GM18520 (cell line): ENCODE measurements around the gene FBXW2.

Experiments used
- ATAC-seq: cut with Tn5 transposase; IDR thresholded peaks from one replicate; pipeline ENCODE4 v1.9.1; 2021; ENCODE audit not compliant: unreplicated experiment

Gene FBXW2

GRCh38 chr9:120780367-120780766 is 12.8 kb downstream of the FBXW2 start:
- no peak for ATAC-seq

- ATAC-seq, result no peak
Measured at GRCh38 chr9:120779227-120779626, 14.0 kb downstream of the FBXW2 start.

DNA sequence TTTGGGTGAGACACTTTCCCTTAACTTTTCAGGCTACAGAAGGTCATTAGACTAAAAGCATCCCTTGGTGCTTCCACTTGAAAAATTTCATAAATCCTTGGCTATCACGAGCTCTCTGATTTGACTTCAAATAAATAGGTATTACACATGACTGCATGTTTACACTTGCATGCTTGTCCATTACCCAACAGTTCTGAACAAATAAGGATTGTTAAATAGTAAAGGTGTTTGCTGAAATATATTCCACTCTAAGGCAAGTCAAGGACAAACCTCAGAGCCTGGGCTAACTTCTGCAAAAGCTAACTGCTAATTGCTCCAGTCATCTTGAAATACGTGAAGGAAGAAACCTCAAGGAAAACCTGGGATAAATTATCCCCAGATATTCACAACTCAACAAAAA is 14.5 kb downstream of the FBXW2 start:
- no peak for ATAC-seq

GRCh38 chr9:120777229-120777628 is 16.0 kb downstream of the FBXW2 start:
- no peak for ATAC-seq

GRCh38 chr9:120776788-120777187 is 16.4 kb downstream of the FBXW2 start:
- no peak for ATAC-seq

- ATAC-seq, result no peak
Measured at GRCh38 chr9:120775859-120776258, 17.4 kb downstream of the FBXW2 start.

- ATAC-seq, result no peak
Measured at GRCh38 chr9:120774719-120775118, 18.5 kb downstream of the FBXW2 start.

GRCh38 chr9:120773256-120773655 is 20.0 kb downstream of the FBXW2 start:
- ATAC-seq, result no peak

DNA sequence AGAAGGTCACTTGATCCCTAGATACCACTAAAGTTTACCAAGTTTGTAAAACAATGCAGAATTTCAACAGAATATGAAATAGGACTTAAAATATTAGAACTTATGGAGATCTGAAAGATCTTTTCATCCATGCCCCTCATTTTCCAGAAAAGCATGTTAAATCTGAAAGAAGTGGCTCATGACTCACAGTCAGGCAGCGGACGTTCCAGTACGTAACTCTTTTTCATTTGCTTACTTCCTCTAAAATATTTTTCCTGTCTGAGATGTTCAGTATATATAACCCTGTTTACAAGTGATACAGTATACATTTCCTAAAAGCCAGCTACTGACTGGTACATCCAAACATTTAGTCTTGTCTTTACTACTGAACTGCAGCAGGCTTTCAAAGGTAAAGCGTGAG is 22.3 kb downstream of the FBXW2 start:
- ATAC-seq, result no peak

- no peak for ATAC-seq
Measured at GRCh38 chr9:120768886-120769285, 24.3 kb downstream of the FBXW2 start.

DNA sequence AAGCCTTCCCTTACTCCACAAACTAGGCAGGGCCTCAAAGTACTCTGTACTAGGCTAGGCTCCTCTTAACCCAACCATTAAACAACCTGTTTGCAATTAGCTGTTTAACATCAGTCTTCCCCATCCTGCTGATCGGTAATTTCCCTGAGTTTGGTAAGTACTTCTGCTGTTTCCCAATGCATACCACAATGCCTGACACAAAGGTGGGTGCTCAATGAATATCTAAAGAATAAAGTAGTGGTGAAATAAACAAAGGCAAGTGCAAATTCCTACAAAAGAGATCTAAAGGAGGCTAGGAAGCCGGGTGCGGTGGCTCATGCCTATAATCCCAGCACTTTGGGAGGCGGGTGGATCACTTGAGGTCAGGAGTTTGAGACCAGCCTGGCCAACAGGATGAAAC is 25.0 kb downstream of the FBXW2 start:
- ATAC-seq, result no peak

GRCh38 chr9:120767451-120767850 is 25.8 kb downstream of the FBXW2 start:
- no peak for ATAC-seq

- no peak for ATAC-seq
Measured at GRCh38 chr9:120765910-120766425, 27.2 kb downstream of the FBXW2 start.

GRCh38 chr9:120764476-120764875 is 28.7 kb downstream of the FBXW2 start:
- ATAC-seq, result no peak

DNA sequence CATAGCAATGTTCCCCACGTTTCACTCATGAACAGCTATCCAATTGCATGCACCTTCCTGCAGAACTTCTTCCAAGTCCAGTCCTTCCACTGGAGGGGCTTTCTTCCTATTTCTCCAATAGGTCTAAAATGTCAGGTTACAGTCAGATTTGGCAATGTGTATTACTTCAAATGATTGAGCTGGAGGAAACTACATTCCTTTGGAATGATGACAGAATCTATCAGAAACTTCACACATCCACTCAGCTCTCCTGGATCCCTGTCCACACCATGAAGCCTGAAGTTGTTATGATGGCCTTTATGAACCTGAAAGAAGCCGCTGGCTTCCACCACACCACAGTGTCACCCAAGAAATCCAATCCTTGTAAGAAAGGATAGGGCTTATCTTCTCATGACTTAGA is 32.2 kb downstream of the FBXW2 start:
- no peak for ATAC-seq

- no peak for ATAC-seq
Measured at GRCh38 chr9:120759755-120760400, 33.3 kb downstream of the FBXW2 start.

DNA sequence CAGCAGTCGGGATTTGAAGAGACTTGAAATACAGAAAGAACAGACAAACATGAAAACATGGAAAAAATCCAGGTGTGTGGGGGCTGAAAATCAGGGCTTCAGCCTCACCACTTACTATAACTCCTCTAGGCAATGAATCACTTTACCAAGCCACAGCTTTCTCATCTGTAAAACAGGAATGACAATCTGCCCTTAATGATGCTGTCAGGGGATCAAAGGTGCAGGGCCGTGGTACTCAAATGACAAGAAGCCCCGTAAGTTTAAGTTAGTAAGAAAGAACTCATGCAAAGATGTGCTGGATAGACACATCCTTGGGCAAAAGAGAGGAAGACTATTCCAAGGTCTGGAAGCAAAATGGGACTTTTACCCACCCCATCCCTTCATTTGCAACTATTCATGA is 34.7 kb downstream of the FBXW2 start:
- ATAC-seq, result no peak

GRCh38 chr9:120757026-120757913 is 35.9 kb downstream of the FBXW2 start:
- ATAC-seq, result no peak

DNA sequence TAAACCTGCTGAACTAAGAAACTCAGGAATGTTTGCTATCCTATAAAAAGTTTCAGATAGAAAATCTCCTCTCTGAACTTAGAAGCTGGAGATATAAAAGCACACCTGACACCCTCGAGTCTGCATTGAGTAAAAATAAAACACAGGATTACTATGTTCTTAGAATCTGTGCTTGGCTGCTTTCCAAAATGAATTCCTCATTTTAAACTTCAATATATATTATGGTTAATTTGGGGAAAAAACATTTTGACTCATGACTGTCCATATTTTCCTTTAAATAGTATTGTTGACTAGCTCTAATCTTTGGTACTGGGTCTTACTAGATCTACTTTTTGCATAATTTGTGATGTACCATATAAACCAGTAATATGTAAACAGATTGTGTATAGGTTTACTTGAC is 36.7 kb downstream of the FBXW2 start:
- ATAC-seq, result no peak

DNA sequence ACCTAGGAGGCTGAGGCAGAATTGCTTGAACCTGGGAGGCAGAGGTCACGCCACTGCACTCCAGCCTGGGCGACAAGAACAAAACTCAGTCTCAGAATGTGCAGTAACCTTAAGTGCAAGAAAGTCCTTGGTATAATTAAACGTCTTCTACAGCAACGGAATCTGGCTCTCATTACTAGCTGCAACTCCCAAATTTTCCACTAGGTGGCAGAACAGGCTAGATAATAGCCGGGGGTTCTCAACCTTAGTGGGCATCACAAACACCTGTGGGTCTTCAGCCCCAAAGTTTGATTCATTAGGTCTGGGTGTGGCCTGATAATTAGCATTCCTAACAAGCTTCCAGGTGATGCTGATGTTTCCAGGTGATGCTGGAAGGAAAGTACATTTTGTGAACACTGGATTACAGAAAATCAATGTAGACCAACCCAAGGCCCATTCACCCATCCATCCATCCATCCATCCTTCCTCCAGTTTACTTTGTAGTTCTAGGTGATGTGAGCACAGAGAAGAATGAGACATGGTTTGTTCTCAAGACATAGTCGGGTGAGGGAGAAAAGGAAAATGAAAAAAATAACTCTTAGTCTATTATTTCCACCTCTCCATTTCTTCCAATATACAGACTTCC is 37.3 kb downstream of the FBXW2 start:
- no peak for ATAC-seq

DNA sequence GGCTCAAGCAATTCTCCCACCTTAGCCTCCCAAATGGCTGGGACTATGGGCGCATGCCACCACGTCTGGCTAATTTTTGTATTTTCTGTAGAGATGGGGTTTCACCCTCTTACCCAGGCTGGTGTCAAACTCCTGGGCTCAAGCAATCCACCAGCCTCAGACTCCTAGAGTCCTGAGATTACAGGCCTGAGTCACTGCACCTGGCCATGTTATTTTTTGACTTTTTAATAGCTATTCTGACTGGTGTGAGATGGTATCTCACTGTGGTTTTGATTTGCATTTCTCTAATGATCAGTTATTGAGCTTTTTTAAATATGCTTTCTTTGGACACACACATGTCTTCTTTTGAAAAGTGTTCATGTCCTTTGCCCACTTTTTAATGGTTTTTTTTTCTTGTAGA is 38.2 kb downstream of the FBXW2 start:
- peak; percentile 70 for ATAC-seq

DNA sequence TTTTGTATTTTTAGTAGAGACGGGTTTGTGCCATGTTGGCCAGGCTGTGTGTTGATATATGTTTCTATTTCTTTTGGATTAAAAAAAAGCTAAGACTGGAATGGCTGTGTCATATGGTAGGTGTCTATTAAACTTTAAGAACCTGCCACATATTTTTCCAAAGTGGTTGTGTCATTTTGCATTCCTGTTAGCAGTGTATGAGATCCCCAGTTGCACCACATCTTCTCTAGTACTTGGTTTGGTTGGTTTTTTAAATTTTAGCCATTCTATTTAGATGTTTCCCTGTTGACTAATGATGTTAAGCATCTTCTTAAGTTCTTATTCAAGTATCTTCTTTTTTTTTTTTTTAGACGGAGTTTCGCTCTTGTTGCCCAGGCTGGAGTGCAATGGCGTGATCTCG is 42.8 kb downstream of the FBXW2 start:
- ATAC-seq, result no peak
